HG03280 (cell line): ENCODE measurements around the gene PRPF6.
"Not testable (repeated sequence)": the region's sequence is repeated elsewhere in the genome, so short reads cannot be mapped to it uniquely, and the experiment has no call there.

ENCODE experiments used
- ATAC-seq: cut with Tn5 transposase; IDR thresholded peaks from one replicate; pipeline ENCODE4 v1.9.1; 2021; ENCODE audit warnings: mild to moderate bottlenecking, moderate library complexity; ENCODE audit not compliant: unreplicated experiment

PRPF6 gene

GRCh38 chr20:64009811-64010387 is 29.0 kb downstream of the PRPF6 start:
- no peak for ATAC-seq

- ATAC-seq = no peak
Observed at GRCh38 chr20:64010711-64011237, 29.8 kb downstream of the PRPF6 start.

- no peak for ATAC-seq
Observed at GRCh38 chr20:64011366-64011779, 30.4 kb downstream of the PRPF6 start.

- not testable (repeated sequence) for ATAC-seq
Observed at GRCh38 chr20:64012385-64013154, 31.6 kb downstream of the PRPF6 start.

GRCh38 chr20:64015635-64016034 is 34.7 kb downstream of the PRPF6 start:
- ATAC-seq = no peak

- no peak for ATAC-seq
Observed at GRCh38 chr20:64021124-64021975, 40.4 kb downstream of the PRPF6 start.

GRCh38 chr20:64022671-64023360 is 41.9 kb downstream of the PRPF6 start:
- ATAC-seq = no peak

GRCh38 chr20:64023361-64024140 is 42.6 kb downstream of the PRPF6 start:
- no peak for ATAC-seq

GRCh38 chr20:64024141-64024990 is 43.4 kb downstream of the PRPF6 start:
- ATAC-seq = no peak

- ATAC-seq = no peak
Observed at GRCh38 chr20:64025101-64025825, 44.3 kb downstream of the PRPF6 start.

- no peak for ATAC-seq
Observed at GRCh38 chr20:64025826-64026412, 45.0 kb downstream of the PRPF6 start.

- no peak for ATAC-seq
Observed at GRCh38 chr20:64027981-64028685, 47.2 kb downstream of the PRPF6 start.

- no peak for ATAC-seq
Observed at GRCh38 chr20:64029293-64030117, 48.6 kb downstream of the PRPF6 start.

- ATAC-seq = no peak
Observed at GRCh38 chr20:64030371-64031134, 49.6 kb downstream of the PRPF6 start.

- ATAC-seq = no peak
Observed at GRCh38 chr20:64031822-64032314, 50.9 kb downstream of the PRPF6 start.
